Gastroesophageal sphincter (tissue), 3 donors: ENCODE data around the gene TMEM209.

Experiments
- CTCF ChIP-seq, 4 experiments: fragments of 200-600 bp in 2 of 4; fragments of 450-650 bp in 2 of 4; sonication (generic) in 1 of 4; IDR thresholded peaks; one replicate each; pipeline ENCODE4 v1.5.1; 2017 to 2019; ENCODE audit warnings: antibody characterized with exemption in 4 of 4, mild to moderate bottlenecking in 2 of 4, moderate library complexity in 2 of 4
- EP300 ChIP-seq: sonication (generic); formaldehyde crosslinking; IDR thresholded peaks from one replicate; pipeline ENCODE4 v1.6.1; 2017; ENCODE audit warnings: antibody characterized with exemption, mild to moderate bottlenecking

- TF ChIP-seq EP300 = no peak
- TF ChIP-seq CTCF (IDR thresholded peaks at IDR 0.05) = no peak
Measured at GRCh38 chr7:130189343-130189742, 15.9 kb downstream of the TMEM209 start.
